ENCODE data around the gene EID3.
"Not testable (repeated sequence)": the region's sequence is repeated elsewhere in the genome, so short reads cannot be mapped to it uniquely, and the experiment has no call there.

EID3 gene

DNA sequence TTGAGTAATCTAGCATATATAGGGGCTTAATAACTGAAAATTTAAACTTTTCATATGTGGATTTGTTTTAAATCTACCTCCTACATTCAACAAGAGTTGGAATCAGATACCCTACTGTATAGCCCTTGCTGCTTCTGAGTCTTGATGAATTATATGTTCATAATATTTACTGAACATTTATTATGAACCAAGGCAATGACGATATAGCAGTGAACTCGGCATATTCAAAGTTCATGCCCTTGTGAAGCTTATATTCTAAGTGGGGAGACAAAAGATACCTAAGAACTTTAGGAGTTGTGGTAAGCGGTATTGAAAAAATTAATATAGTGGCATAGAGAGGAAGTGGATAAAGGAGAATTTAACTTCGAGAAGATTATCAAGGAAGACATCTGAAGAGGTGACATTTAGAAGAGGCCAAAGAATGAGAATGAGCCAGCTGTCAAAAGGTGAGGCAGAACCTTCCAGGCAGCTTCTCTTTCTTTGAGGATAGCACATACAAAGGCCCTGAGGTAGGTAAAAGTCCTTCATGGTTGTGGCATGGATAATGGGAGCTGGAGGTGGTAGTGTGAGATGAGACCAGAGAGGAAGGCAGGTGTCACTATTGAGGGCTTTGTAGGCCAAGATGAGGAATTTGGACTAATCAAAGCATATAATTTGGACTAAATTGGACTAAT is 10.2 kb downstream of the EID3 start:
- DNase-seq: no peak

DNA sequence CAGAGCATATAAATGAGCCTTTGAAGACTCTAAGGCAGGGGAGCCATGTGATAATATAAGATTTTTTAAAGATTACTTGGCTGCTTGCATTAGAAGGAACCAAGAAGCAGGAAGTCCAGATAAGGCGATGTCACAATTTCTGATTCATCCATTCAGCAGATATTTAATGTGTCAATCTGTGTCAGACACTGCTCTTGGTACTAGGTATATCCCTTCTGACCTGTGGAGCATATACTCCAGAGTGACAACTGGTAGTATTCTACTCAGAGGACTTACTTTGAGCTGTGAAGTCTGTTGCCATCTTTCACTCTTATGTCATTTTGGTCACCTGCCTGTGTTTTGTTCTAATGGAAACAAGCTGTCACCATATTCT is 10.7 kb downstream of the EID3 start:
- DNase-seq: no peak

GRCh38 chr12:104315326-104316224 is 12.0 kb downstream of the EID3 start:
- DNase-seq: no peak

GRCh38 chr12:104316936-104317335 is 13.4 kb downstream of the EID3 start:
- DNase-seq: no peak

- DNase-seq: no peak
Measured at GRCh38 chr12:104317538-104318210, 14.1 kb downstream of the EID3 start.

DNA sequence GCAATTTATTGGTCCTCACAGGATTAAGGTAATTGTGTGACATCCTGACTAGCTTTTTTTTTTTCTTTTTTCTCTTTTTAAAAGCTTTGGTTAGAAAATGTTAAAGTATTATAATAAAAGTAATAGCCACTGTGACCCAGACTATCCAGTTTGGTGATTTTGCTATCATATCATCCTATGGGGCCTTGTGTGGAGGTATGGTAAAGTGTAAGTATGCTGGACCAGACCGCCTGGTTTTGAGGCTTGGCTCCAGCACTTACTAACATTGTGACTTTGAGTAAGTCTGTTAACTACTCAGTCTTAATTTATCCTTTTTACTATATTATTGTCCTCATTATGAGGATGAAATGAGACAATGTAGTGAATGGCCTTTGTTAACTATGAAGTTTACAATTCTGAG is 15.5 kb downstream of the EID3 start:
- DNase-seq: no peak

GRCh38 chr12:104319918-104320626 is 16.5 kb downstream of the EID3 start:
- no peak for DNase-seq

GRCh38 chr12:104320627-104321024 is 17.1 kb downstream of the EID3 start:
- DNase-seq: no peak

DNA sequence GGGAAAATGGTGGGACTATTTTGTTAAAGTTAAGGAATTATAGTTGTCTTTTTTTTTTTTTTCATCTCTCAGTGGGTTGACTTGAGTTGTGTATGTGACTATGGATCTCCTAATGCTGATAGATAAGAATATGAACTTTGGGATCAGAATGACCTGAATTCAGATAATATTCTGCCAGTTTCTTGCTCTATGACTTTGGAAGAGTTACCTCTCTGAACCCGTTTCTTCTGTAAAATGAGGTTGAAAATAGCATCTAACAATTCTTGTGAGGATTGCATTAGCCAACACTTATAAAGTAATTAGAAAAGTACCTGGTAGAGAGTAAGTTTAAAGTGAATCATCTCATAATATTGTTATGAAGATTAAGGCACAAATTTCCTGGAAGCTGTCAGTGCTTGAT is 18.4 kb downstream of the EID3 start:
- no peak for DNase-seq

DNA sequence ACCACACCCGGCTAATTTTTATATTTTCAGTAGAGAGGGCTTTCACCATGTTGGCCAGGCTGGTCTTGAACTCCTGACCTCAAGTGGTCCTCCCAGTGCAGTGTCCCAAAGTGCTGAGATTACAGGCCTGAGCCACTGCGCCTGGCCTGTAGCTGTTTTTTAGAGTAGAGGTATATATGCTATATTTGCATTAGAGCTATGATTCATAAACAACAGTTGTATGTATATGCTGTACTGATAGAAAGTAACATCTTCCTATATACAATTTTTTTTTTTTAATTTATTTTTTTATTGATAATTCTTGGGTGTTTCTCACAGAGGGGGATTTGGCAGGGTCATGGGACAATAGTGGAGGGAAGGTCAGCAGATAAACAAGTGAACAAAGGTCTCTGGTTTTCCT is 19.0 kb downstream of the EID3 start:
- DNase-seq: not testable (repeated sequence)

- DNase-seq: no peak
Measured at GRCh38 chr12:104323899-104324298, 20.4 kb downstream of the EID3 start.

DNA sequence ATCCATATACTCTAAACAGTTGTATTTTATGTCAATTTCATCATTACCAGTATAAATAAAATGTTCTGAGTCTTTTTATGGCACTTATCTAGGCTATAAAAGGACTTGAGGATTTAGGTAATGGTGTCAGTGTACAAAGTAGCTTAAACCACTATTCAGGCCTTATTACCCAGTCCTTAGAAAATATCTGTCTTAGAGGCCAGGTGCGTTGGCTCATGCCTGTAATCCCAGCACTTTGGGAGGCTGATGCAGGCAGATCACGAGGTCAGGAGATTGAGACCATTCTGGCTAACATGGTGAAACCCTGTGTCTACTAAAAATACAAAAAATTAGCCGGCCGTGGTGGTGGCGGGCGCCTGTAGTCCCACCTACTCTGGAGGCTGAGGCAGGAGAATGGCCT is 24.7 kb downstream of the EID3 start:
- not testable (repeated sequence) for DNase-seq

DNA sequence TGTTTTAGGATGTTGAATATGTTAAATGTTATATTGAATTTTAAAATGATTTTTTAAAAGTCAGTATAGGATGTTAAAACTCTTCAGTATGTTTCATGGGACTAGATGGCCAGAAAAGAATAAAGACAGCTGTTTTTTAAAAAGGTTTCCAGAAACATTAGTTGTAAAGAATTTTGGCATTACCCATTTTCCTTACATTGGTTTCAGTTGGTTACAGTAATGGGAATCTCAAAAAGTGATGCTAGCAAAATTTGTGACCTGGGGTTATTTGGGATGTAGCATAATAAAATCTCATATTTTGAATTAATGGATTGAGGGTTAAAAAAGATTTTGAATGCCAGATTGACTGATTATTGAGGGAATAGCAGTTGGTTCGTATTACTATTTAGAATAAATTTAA is 25.3 kb downstream of the EID3 start:
- DNase-seq: no peak

GRCh38 chr12:104329707-104330532 is 26.4 kb downstream of the EID3 start:
- DNase-seq: no peak

DNA sequence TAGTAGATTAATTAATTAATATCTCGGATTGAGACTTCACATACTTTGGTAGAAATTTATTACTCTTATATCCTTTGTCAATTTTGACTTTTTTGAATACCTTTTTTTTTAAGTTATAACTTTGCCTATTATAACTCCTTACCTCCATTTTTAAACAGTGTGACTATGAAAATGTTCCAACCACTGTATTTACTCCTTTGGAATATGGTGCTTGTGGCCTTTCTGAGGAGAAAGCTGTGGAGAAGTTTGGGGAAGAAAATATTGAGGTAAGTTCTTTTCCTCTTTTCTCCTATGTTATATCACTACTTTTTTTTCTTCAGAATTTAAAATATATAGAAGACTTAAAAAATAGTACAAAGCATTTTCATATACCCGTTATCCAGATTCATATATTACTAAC is 27.8 kb downstream of the EID3 start:
- no peak for DNase-seq

DNA sequence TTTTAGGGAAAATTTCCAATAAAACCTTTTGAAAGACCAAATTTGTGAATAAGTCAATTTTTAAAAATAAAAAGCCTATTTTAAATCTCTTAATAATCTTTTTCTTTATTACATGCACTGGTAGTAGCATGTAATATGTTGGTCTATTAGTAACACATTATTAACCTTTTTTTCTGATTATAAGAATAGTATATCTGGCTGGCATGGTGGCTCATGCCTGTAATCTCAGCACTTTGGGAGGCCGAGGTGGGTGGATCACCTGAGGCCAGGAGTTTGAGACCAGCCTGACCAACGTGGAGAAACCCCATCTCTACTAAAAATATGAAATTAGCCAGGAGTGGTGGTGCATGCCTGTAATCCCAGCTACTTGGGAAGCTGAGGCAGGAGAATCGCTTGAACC is 28.7 kb downstream of the EID3 start:
- not testable (repeated sequence) for DNase-seq

GRCh38 chr12:104333692-104334255 is 30.2 kb downstream of the EID3 start:
- DNase-seq: no peak

DNA sequence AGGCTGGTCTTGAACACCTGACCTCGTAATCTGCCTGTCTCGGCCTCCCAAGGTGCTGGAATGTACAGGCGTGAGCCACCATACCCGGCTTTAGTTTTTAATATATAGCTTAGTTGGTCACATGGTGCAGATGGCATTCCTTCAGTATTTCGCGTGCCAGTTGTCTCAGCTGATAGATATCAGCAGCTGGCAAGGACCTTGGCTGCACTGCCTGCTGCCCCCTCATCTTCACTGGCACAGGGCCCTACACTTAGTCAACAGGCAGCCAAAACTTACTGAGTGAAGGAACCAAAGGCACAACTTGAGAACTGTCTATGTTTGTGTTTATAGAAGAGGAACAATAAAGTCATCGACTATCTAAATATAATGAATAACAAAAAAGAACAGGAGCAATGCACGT is 31.0 kb downstream of the EID3 start:
- no peak for DNase-seq

GRCh38 chr12:104336115-104336514 is 32.6 kb downstream of the EID3 start:
- DNase-seq: no peak

GRCh38 chr12:104337030-104337558 is 33.6 kb downstream of the EID3 start:
- DNase-seq: no peak

DNA sequence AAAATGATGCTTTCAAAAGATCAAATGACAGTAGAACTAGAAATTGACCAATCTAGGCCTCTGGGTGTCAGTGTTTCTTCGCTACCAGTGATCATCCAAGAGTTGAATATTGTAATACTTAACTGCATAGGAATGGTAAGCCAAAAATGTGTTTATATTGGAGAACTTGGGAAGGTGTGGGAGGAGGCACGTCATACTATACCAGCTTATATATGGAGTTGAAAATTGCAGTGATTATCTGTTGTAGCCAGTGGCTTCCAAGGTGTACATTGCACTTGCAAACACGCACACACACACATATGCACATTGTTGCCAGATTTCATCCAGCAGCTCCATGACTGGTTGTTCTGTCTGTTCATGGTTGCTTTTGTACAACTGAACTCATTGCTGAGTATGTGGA is 36.1 kb downstream of the EID3 start:
- no peak for DNase-seq

- DNase-seq: peak; percentile 18
Measured at GRCh38 chr12:104340177-104340576, 36.6 kb downstream of the EID3 start.

Measured in fibroblast of skin of right quadriceps (primary cell).